ENCODE measurements around the gene RFTN1.

RFTN1 gene

GRCh38 chr3:16374047-16374934, 139.2 kb downstream of the RFTN1 start:
- no peak overlapping the region for H3K4me3 ChIP-seq (ENCODE audit: control insufficient read depth, low read depth, low read length)
- DNase-seq (ENCODE audit: low read depth): no peak
- TF ChIP-seq CTCF (IDR thresholded peaks at IDR 0.05; ENCODE audit: control insufficient read depth, insufficient read depth, low read depth, low read length, missing control alignments): no peak

- no peak for DNase-seq (ENCODE audit: low read depth)
- TF ChIP-seq CTCF (IDR thresholded peaks at IDR 0.05; ENCODE audit: control insufficient read depth, insufficient read depth, low read depth, low read length, missing control alignments): no peak
- H3K4me3 ChIP-seq (ENCODE audit: control insufficient read depth, low read depth, low read length): no peak overlapping the region
Measured at GRCh38 chr3:16373341-16373946, 140.1 kb downstream of the RFTN1 start.

- no peak for TF ChIP-seq CTCF (IDR thresholded peaks at IDR 0.05; ENCODE audit: control insufficient read depth, insufficient read depth, low read depth, low read length, missing control alignments)
- DNase-seq (ENCODE audit: low read depth): no peak
- no peak overlapping the region for H3K4me3 ChIP-seq (ENCODE audit: control insufficient read depth, low read depth, low read length)
Measured at GRCh38 chr3:16372362-16373292, 140.9 kb downstream of the RFTN1 start.

GRCh38 chr3:16370872-16371740, 142.4 kb downstream of the RFTN1 start:
- DNase-seq (ENCODE audit: low read depth): no peak
- TF ChIP-seq CTCF (IDR thresholded peaks at IDR 0.05; ENCODE audit: control insufficient read depth, insufficient read depth, low read depth, low read length, missing control alignments): no peak

GRCh38 chr3:16370503-16370871, 143.0 kb downstream of the RFTN1 start:
- no peak for TF ChIP-seq CTCF (IDR thresholded peaks at IDR 0.05; ENCODE audit: control insufficient read depth, insufficient read depth, low read depth, low read length, missing control alignments)
- H3K4me3 ChIP-seq (ENCODE audit: control insufficient read depth, low read depth, low read length): no peak overlapping the region
- DNase-seq (ENCODE audit: low read depth): no peak

More at GRCh38 chr3:16370872-16371740, 142.4 kb downstream of the RFTN1 start:
- no peak overlapping the region for H3K4me3 ChIP-seq (ENCODE audit: control insufficient read depth, low read depth, low read length)

Measured in AG09309 (cell line).